Mesothelial cell of epicardium (in vitro differentiated cells): ENCODE measurements around the gene DHPS. TPM values are rescaled to one million over a fixed set of nuclear protein-coding genes. Genes with fewer than 3 reads are reported as not detected.
"Not testable (repeated sequence)": the region's sequence is repeated elsewhere in the genome, so short reads cannot be mapped to it uniquely, and the experiment has no call there.

Source experiments
- DNase-seq, 2 experiments: peaks; one replicate each; pipeline ENCODE4 v3.0.0; 2021; ENCODE audit warnings: low spot score in 2 of 2; ENCODE audit not compliant: unreplicated experiment in 2 of 2
- H3K27ac Mint-ChIP-seq: 2 replicates; pipeline ENCODE4 v1.8.0; 2021; ENCODE audit warnings: mixed read lengths
- H3K27me3 Mint-ChIP-seq: 2 replicates; pipeline ENCODE4 v1.8.0; 2021; ENCODE audit warnings: low read depth, mixed read lengths
- H3K36me3 Mint-ChIP-seq: 2 replicates; pipeline ENCODE4 v1.8.0; 2021; ENCODE audit warnings: mixed read lengths
- H3K4me1 Mint-ChIP-seq: 2 replicates; pipeline ENCODE4 v1.8.0; 2021; ENCODE audit warnings: mixed read lengths
- H3K4me3 Mint-ChIP-seq: 2 replicates; pipeline ENCODE4 v1.8.0; 2021; ENCODE audit warnings: mild to moderate bottlenecking, moderate library complexity, mixed read lengths
- H3K9me3 Mint-ChIP-seq: 2 replicates; pipeline ENCODE4 v1.8.0; 2021; ENCODE audit warnings: mixed read lengths
- CTCF ChIP-seq: fragments of 200-600 bp; sonication (generic); IDR thresholded peaks from one replicate; pipeline ENCODE4 v1.5.0; 2021; ENCODE audit warnings: antibody characterized with exemption; ENCODE audit not compliant: unreplicated experiment
- total RNA-seq: library from RNA; stranded (reverse); gene quantifications from 3 replicates; pipeline ENCODE4 v1.2.1, GENCODE V29; 2021

Gene DHPS
- total RNA-seq, 1 donor from 2014 or later: 97.0 TPM

DNA sequence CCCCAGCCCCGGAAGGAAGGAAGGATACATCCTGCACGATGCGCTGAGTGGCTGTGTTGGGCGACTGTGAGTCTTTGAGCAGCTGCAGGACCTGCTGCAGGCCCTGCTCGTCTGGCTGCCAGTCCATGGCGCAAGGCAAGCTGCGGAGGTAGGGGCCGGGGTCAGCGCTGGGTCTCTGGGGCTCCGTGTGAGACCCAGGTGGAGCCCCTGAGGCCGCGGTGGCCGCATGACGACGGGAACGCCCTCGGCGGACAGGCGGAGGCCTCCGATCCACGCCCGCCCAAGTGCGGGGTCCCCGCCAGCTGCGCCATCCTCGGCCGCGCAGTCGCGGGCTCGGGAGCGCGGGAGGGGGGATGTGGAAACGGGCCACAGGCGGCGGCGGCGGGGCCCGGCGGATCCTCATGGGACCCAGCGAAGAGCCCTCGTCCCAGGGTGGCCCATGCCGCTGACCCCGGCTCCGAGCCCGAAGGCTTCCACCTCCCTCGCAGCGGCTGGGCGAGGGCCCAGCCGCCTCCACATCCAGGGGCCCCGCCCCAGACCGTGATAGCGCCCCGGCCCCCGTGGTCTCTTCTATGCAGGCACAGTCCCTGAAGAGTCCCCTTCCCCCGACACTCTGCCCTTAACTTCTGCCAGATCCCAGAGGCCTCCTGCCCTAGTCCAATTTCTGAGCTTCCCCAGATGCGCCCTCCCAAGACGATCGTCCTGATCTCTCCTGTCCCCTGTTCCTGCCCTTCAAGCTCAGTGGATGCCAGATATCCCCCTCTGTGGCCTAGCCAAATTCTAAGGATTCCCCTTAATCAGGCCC lies 39.4 kb upstream of the DHPS start:
- TF ChIP-seq CTCF: no peak
- H3K27me3 Mint-ChIP-seq: no peaks in the 10 kb centered on the region
- H3K4me1 Mint-ChIP-seq: peaks cover 26% of the 10 kb centered on the region
- H3K9me3 Mint-ChIP-seq: no peaks in the 10 kb centered on the region
- DNase-seq: no peak
- H3K27ac Mint-ChIP-seq: peak overlapping the region; percentile 99
- H3K4me3 Mint-ChIP-seq: peak overlapping the region; percentile 93
- peaks cover 7% of the 10 kb centered on the region for H3K36me3 Mint-ChIP-seq

GRCh38 chr19:12720296-12720695 lies 38.6 kb upstream of the DHPS start:
- peak overlapping the region; percentile 91 for H3K27ac Mint-ChIP-seq
- no peak for TF ChIP-seq CTCF
- H3K36me3 Mint-ChIP-seq: peaks cover 7% of the 10 kb centered on the region
- H3K9me3 Mint-ChIP-seq: no peaks in the 10 kb centered on the region
- H3K27me3 Mint-ChIP-seq: no peaks in the 10 kb centered on the region
- no peak for DNase-seq
- peak overlapping the region; percentile 74 for H3K4me3 Mint-ChIP-seq
- peaks cover 26% of the 10 kb centered on the region for H3K4me1 Mint-ChIP-seq

DNA sequence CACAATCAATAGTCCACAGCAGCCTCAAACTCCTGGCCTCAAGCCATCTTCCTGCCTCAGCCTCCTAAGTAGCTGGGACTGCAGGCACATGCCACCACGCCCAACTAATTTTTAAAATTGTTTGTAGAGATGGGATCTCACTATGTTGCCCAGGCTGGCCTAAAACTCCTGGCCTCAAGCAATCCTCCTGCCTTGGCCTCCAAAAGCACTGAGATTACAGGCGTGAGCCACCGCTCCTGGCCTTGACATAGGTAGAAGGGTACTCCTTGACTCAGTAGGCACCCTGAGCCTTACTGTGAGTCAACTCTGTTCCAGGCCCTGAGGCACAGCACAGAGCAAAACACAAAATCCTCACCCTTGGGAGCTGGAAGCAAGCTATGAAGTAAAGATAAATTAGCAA lies 34.2 kb upstream of the DHPS start:
- Mint-ChIP-seq H3K36me3 (peaks cover 24% of the 10 kb centered on the region), H3K9me3 (no peaks in the 10 kb centered on the region), H3K4me1 (peaks cover 11% of the 10 kb centered on the region), H3K27ac (no peak overlapping the region), H3K4me3 (no peak overlapping the region), H3K27me3 (no peaks in the 10 kb centered on the region)
- no peak for DNase-seq
- no peak for TF ChIP-seq CTCF

DNA sequence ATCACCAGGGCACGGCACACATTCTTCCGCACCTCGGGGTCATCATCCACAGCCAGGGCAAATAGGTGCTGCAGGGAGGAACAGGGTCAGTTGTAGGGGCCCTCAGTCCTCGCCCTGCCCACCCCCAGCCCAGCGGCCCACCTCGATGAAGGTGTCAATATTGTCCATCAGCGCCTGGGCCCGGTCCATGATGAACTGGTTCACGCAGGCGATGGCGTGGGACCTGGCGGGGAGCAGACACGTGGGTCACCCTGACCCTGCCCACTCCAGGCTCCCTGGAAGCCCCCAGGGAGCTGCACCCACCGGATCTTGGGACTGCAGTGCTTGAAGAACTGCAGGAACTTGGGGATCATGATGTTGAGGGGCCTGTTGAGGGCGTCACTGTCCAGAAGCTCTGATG lies 33.4 kb upstream of the DHPS start:
- H3K27ac Mint-ChIP-seq: no peak overlapping the region
- no peaks in the 10 kb centered on the region for H3K9me3 Mint-ChIP-seq
- H3K4me3 Mint-ChIP-seq: no peak overlapping the region
- no peak for DNase-seq
- peaks cover 28% of the 10 kb centered on the region for H3K36me3 Mint-ChIP-seq
- TF ChIP-seq CTCF: no peak
- H3K4me1 Mint-ChIP-seq: peaks cover 6% of the 10 kb centered on the region
- H3K27me3 Mint-ChIP-seq: no peaks in the 10 kb centered on the region

GRCh38 chr19:12713304-12713703 lies 31.6 kb upstream of the DHPS start:
- not testable (repeated sequence) for H3K4me1 Mint-ChIP-seq, H3K27ac Mint-ChIP-seq, DNase-seq, H3K27me3 Mint-ChIP-seq, H3K4me3 Mint-ChIP-seq, H3K9me3 Mint-ChIP-seq
- H3K36me3 Mint-ChIP-seq: peaks cover 30% of the 10 kb centered on the region

DNA sequence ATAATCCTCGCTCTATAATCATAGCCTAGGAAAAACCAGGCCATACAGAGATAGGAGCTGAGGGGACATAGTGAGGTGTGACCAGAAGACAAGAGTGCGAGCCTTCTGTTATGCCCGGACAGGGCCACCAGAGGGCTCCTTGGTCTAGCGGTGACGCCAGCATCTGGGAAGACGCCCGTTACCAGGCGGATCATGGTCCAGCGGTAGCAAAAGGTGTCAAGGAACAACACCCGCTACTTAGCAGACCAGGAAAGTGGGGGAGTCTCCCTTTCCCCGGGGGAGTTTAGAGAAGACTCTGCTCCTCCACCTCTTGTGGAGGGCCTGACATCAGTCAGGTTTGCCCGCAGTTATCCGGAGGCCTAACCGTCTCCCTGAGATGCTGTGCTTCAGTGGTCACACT lies 30.4 kb upstream of the DHPS start:
- not testable (repeated sequence) for H3K4me1 Mint-ChIP-seq, H3K4me3 Mint-ChIP-seq, H3K27me3 Mint-ChIP-seq, DNase-seq, H3K9me3 Mint-ChIP-seq, H3K27ac Mint-ChIP-seq
- H3K36me3 Mint-ChIP-seq: peaks cover 30% of the 10 kb centered on the region
- TF ChIP-seq CTCF: peak; percentile 13
